Endothelial cell of hepatic sinusoid (primary cell): ENCODE results near the gene MAPK13.

Experiments used
- in situ Hi-C: cut with HindIII; loops from 2 replicates; pipeline ENCODE4 v1.10.0; 2017; ENCODE audit warnings: low sequenced_read_pairs

MAPK13 gene

DNA sequence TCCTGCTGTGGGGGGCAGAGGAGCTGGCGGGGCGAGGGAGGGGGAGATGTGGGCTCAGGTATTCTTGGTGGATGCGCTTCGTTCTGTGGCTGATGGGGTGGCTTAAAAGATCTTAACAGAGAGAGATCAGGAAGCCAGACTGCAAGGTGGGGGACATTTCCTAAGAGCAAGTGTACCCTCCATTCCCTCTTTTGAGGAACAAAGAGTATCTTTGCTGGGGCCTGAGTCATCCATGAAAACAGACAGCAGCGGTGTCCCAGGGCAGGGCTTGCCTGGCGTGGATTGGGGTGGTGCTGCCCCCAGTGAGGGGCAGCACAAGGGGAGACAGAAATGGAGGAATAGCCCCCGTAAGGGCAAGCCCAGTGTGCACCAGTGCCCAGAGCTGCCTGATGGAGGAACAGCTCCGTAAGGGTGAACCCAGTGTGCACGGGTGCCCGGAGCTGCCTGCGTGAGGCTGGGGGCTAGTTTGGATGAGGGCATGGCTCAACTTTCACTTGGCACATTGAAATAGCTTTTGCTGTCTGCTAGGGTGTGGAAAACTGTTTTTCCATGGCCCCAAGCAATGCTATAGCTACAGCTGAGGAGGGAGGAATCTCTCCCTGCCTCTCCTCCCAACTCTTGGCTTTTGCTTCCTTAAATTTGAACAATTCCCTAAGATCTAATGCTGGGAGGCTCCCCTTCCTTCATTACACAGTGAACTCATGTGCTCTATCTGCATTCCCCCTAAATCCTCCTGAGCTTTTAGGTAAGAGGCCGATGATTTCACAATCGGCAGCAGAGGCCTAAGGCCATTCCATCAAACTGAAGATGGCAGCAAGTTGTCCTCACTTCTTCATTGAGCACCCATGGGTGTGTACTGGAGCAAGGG lies 12.9 kb downstream of the MAPK13 start:
- in situ Hi-C loops, result no loop called here

DNA sequence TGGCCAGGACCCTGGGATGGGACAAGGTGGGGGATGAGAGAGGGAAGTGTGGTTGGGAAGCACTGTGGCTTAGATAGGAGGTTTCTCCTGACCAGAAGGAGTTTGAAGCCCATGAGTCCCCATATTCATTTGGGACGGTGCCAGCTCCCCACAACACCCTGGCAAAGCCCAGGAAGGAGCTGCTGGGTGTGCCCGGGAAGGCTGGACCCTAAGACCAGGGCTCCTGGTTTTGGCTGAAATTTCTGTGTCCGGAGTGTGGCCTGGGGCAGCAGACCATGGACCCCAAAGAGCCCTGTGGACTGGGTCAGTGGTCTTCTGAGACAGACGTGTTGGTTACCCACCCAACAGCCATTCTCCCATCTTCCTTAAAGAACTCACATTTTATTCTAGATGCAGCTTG lies 15.2 kb downstream of the MAPK13 start:
- in situ Hi-C loops, result no loop called here

DNA sequence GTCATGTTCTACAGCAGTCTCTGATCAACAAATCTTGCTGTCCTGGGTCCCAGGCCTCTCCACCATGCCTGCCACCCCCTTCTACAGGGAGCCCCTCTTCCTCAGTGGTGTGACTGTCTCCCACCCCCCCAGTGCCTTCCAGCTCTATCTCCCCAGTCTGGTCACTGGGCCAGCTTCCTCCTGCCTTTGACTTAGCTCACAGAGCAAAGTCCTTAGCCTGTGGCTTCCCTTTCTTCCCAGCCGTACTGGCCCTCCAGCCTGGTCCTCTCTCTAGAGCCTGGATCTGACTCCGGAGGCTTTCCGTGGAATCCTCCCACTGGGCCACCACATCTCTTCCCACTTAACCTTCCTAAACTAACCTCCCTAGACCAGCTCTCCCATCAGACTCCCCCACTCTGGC lies 17.0 kb downstream of the MAPK13 start:
- in situ Hi-C loops, result no loop called here

DNA sequence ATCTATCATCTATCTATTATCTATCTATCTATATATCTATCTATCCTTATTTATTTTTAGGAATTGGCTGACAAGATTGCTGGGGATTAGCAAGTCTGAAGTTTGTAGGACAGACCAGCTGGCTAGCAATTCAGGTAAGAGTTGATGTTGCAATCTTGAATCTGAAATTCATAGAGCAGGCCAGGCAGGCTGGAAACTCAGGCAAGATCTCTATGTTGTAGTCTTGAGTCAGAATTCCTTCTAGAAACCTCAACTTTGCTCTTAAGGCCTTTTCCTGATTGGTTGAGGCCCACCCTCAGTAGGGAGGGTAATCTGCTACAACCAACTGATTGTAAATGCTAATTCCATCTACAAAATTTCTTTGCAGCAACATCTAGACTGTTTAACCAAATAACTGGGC lies 19.2 kb downstream of the MAPK13 start:
- in situ Hi-C loops, result no loop called here

DNA sequence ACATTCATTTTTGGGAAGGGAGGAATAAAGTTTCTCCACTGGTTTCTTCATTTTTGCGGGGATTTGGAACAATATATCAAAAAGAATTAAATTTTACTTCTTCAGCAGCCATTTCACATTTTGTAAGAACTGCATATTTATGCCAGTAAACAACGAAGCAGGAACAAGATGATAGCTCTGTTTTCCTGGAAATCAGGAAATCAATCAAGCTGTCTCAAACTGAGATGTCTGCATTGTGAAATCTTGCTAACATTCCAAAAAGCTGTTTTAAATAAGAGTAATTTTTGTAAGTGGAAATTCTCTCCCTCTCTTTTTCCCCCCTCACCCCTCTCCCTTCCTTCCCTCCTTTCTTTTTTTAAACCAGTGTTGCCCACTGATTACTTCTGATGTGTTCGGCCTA lies 20.0 kb downstream of the MAPK13 start:
- in situ Hi-C loops, result no loop called here

DNA sequence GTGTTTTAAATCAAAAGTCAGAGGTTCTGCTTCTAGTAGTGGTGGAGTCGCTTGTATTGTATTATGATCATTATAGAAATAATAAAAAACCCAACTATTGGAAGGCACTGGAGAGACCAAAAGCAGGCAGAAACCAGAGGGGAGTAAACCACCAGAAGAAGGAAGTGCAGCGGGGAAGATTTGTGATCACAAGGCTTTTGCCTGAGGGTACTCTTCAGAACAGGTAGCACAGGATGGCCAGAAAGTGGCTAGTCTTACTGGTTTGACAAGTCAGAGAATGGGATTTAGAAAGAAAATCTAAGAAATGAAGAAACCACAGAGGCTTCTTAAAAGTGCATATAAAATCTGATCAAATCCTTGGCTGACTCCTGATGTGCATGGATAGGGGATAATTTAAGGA lies 24.0 kb downstream of the MAPK13 start:
- in situ Hi-C loops, result no loop called here

DNA sequence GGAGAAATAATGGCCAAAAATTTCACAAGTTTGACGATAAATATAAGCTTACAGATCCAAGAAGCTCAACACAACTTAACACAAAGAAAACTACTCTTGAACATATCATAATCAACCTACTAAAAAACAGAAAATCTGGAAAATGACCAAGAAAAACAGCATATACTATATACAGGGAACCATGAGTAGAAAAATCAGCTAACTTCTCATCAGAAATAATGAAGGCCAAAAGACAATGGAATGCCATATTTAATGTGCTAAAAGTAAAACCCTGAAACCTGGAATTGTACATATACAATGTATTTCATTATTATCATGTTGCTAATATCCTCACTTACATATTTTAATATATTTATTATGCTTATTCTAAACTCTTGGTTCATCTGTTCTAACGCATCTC lies 25.3 kb downstream of the MAPK13 start:
- in situ Hi-C loops, result no loop called here

DNA sequence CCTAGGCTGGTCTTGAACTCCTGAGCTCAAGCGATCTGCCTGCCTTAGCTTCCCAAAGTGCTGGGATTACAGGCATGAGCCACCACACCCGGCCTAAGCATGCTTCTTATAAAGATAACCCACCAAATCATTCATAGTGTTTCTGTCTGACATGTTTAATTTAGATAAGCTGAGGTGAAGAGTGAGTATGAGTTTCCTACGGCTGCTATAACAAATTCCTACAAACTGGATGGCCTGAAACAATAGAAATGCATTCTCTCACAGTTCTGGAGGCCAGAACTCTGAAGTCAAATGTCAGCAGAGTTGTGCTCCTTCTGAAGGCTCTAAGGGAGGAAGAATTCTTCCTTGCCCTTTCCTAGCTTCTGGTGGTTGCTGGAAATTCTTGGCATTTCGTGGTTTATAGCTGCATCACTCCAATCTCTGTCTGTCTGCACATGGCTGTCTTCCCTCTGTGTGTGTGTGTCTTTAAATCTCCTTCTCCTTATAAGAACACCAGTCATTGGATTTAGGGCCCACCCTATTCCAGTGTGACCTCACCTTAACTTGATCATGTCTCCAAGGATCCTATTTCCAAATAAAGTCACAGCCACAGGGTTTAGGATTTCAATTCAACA lies 29.9 kb downstream of the MAPK13 start:
- in situ Hi-C loops, result no loop called here

DNA sequence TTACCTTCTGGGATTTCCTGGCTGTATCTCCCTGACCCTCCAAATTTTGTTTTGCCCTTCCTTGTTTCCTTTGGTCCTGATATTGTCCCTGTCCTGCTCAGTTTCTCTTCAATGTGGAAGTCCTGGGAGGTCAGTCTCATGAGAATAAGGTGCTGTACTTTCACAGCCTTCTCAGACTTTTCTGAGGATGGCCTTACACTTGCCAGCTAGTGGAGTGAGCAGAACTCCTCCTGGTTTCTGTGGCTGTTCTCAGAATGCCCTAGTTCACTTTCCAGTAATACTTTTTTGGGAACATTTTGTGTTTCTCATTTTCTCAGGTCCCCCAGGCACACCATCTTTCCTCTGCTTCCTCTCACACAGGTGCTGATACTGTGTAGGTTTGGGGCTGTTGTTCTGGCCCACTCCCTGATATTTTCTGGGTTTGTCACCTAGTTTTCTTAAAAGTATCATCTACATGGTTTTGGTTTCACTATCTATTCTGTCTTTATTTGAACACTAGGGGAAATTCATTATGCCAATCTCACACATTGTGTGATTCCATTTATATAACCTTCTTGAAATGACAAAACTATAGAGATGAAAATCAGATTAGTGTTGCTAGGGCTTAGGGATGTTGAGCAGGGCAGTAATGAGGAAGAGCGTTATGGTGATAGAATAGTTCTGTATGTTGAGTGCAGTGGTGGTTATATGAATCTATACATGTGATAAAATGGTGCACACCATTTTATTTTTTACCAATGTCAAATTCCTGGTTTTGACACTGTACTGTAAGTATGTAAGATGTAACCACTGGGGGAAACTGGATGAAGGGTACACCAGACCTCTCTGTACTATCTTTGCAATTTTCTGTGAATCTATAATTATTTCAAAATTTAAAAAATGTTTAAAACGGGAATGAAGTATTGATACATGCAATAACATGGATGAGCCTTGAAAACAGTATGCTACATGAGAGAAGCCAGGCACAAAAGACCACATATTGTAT lies 39.0 kb downstream of the MAPK13 start:
- in situ Hi-C loops, result no loop called here

DNA sequence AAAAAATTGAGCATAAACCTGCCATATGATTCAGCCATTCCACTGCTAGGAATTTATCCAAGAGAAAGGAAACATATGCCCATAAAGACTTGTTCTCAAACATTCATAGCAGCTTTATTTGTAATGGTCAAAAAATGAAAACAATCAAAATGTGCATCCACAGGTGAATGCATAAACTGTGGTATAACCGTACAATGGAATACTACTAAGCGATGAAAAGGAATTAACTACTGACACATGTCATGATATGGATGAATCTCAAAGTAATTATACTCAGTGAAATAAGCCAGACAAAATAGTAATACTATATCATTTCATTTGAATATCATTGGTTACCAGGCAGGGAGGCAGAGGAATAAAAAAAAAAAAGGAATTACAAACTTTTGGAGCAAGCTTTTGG lies 40.4 kb downstream of the MAPK13 start:
- in situ Hi-C loops, result no loop called here

DNA sequence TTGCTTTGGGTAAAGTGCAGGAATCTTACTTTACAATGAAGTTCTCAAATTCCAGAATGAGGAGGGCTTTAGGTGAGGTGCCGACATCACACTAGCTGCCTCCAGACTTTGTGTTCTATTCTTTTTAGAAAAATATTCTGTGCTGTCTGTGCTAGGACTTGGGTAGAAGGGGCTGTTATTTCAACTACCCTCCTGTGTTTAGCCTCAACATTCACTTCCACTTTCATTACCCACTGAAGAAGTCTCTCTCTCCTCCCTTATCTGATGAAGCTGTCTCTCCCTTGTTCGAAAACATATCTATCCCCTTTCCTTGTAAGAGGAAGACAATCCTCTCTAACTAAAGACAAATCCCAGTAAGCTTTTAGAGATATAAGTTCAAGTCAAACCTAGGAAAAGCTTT lies 41.3 kb downstream of the MAPK13 start:
- in situ Hi-C loops, result no loop called here

DNA sequence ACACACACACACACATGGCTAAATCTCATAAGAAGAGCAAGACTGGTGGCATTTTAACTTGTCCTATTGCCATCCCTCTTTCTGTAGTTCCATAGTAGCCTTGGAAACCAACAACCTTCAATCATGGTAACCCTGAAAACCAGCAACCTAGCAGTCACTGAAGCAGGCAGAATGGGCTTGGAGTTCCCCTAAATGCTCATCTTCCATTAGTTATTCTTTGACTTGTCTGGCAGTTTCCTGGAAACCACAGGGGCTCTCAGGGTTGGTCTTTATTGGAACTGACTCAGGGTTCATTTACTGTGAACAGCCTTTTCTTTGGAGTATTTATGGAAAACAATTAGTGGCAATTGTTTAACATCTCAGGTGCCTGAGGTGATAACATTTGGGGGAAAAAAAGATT lies 46.9 kb downstream of the MAPK13 start:
- in situ Hi-C loops, result no loop called here

DNA sequence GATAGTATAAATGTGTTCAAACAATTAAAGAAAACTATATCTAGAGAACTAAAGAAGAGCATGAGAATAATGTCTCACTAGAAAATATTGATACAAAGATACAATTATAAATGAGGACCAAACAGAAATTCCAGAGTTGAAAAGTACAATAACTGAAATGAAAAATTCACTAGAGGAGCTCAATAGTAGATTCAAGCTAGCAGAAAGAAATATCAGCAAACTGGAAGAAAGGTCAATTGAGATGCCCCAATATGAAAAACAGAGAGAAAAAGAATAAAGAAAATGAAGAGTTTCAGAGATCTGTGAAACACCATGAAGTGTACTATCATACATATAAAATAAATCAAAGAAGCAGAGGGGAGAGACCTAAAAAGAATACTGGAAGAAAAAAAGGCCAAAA lies 48.2 kb downstream of the MAPK13 start:
- in situ Hi-C loops, result no loop called here

DNA sequence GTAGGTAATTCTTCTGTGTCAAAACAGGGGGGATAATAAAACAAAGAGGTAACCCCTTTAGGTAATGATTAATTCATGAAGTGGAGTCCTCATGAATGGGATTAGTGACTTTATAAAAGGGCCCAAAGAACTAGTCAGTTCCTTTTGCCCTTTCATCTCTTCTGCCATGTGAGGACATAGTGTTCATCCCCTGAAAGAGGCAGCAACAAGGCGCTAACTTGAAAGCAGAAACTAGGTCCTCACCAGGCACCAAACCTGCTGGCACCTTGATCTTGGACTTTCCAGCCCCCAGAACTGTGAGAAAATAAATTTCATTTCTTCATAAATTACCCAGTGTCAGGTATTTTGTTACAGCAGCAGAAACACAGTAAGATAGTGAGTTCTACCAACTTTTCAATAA lies 49.8 kb downstream of the MAPK13 start:
- in situ Hi-C loops, result no loop called here

DNA sequence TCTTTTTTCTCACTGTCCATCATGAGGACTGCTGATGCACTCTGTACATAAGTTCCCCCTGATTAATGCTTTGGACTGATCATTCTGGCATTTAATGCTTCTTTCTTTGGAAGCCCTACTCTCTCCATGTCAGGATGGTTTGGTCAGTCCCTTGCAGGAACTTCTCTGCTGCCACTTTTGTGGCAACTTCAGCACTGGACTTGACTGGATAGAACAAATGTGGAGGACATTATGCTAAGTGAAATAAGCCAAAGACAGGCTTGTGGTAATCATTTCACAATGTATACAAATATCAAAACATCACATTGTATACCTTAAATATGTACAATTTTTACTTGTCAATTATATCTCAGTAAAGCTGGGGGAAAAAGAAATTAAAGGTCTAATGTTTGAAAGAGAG lies 54.0 kb downstream of the MAPK13 start:
- in situ Hi-C loops, result no loop called here

DNA sequence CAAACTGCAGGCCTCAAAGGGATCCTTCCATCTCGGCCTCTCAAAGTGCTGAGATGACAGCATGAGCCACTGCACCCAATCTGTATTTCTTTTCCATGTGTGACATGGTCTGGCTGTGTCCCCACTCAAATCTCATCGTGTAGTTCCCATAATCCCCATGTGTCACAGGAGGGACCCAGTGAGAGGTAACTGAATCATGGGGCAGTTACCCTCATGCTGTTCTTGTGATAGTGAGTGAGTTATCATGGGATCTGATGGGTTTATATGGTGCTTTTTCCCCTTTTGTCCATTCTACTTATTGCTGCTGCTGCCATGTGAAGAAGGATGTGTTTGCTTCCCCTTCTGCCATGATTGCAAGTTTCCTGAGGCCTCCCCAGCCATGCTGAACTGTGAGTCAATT lies 55.9 kb downstream of the MAPK13 start:
- in situ Hi-C loops, result no loop called here

DNA sequence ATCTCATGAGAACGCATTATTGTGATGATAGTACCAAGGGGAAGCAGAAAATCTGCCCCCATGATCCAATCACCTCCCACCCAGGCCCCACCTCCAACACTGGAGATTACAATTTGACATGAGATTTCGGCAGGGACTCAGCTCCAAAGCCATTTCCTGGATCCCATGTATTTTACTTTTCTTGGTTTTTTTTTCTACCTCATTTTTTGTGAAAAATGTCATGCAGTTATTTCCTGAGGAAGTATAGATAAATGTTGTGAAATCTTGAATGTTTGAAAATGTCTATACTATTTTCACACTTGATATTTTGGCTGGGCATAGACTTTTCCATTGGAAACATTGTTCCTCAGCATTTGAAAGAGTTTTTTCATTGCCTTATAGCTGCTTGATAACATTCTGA lies 57.1 kb downstream of the MAPK13 start:
- in situ Hi-C loops, result no loop called here
